ENCODE measurements around the gene RASGRP1.
A peak's percentile ranks its signal among the peaks of the same experiment; 100 is the strongest.

RASGRP1 gene

DNA sequence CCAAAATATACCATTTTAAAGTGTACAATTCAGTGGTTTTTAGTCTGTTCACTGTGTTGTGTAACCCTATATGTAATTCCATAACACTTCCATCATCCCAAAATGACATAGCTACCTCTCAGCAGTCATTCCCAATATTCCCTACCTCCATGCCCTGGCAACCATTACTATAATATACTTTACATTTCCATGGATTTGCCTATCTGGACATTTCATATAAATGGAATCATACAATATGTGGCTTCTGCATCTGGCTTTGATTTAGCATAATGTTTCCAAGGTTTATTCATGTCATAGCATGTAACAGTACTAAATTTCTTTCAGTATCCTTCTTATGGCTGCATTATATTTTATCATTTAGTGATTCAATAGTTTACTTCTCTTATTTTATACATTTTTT is 85.3 kb downstream of the RASGRP1 start:
- TF ChIP-seq ZFX (IDR thresholded peaks at IDR 0.05; ENCODE audit: borderline replicate concordance) = no peak
- TF ChIP-seq, protein P1, sequence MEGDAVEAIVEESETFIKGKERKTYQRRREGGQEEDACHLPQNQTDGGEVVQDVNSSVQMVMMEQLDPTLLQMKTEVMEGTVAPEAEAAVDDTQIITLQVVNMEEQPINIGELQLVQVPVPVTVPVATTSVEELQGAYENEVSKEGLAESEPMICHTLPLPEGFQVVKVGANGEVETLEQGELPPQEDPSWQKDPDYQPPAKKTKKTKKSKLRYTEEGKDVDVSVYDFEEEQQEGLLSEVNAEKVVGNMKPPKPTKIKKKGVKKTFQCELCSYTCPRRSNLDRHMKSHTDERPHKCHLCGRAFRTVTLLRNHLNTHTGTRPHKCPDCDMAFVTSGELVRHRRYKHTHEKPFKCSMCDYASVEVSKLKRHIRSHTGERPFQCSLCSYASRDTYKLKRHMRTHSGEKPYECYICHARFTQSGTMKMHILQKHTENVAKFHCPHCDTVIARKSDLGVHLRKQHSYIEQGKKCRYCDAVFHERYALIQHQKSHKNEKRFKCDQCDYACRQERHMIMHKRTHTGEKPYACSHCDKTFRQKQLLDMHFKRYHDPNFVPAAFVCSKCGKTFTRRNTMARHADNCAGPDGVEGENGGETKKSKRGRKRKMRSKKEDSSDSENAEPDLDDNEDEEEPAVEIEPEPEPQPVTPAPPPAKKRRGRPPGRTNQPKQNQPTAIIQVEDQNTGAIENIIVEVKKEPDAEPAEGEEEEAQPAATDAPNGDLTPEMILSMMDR (IDR thresholded peaks at IDR 0.05) = no peak

DNA sequence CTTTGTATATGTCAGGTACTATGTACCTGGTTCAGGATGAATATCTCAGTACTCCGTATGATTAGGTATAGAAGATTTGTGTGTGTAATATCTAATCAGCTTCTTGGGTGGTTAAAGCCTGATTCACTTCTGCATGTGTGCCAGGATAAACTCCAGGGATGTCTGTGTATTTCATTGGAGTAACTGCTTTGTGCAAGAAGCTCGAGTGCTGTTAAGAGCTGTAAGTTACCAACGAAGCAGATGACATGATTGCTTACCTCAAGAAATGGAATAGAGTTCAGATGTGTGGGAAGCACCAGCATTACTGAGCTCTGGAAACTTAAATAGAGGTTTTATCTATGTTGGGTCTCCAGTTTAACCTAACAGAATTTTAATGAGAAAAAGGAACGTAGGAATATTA is 87.0 kb downstream of the RASGRP1 start:
- TF ChIP-seq, protein P1 (IDR thresholded peaks at IDR 0.05) = no peak
- TF ChIP-seq ZFX (IDR thresholded peaks at IDR 0.05; ENCODE audit: borderline replicate concordance) = no peak
- no peak overlapping the region for H3K27ac ChIP-seq

More for the DNA sequence above, 85.3 kb downstream of the RASGRP1 start:
- no peak overlapping the region for H3K27ac ChIP-seq

DNA sequence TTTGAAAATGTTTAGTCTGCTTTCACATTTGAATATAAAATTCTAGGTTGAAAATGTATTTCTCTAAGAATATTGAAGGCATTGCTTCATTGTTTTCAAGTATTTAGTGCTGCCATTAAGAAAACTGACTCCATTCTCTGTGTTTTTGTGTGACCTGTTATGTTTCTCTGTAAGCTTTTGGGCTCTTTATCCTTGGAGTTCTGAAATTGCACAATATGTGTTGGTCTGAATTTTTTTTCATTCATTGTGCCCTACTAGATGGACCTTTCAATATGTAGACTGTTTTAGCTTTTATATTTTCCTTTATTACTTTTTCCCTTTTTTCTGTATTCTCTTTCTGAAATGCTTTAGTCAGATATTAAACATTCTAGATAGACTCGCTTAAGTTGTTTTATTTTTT is 88.5 kb downstream of the RASGRP1 start:
- H3K27ac ChIP-seq = no peak overlapping the region
- TF ChIP-seq ZFX (IDR thresholded peaks at IDR 0.05; ENCODE audit: borderline replicate concordance) = no peak
- TF ChIP-seq, protein P1 (IDR thresholded peaks at IDR 0.05) = no peak

DNA sequence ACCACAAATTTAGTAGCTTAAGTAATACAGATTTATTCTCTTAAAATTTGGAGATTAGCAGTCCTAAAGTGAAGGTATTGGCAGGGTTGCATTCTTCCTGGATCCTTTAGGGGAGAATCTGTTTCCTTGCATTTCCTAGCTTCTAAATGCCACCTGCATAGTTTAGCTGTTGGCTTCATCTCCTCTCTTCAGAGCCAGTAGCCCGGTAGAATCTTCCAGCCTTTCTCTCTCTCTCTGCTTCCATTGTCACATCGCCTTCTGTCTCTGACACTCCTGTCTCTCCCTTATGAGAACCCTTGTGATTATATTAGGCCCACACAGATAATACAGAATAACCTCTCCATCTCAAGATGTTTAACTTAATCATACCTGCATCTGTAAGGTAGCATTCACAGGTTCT is 89.3 kb downstream of the RASGRP1 start:
- no peak for TF ChIP-seq ZFX (IDR thresholded peaks at IDR 0.05; ENCODE audit: borderline replicate concordance)
- TF ChIP-seq, protein P1 (IDR thresholded peaks at IDR 0.05) = no peak
- H3K27ac ChIP-seq = no peak overlapping the region

DNA sequence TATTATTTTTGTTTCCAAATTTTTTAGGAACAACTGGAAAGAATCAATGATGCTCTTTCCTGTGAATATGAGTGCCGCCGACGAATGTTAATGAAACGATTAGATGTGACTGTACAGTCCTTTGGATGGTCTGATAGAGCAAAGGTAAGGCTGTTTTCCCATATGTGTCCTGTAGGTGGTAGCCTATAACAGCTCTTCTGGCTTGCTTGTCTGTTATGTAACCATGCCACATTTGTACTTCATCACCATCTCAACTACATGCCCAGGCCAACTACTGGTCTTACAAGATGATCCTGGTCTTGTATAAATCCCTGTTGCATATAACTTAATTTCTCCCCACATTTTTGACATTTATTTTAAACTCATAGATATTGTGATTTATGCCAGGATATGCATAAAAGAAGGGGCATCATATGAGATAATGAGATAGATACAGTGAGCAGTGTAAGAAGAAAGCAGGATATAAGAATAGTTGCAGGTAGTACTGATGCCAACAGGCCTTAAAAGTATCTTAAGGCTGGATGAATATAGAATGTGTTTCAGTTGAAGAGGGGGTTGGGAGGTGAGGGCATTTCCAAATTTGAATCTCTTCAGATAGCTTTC is 90.4 kb downstream of the RASGRP1 start:
- H3K27ac ChIP-seq = no peak overlapping the region
- TF ChIP-seq, protein P1 (IDR thresholded peaks at IDR 0.05) = peak; percentile 79
- no peak for TF ChIP-seq ZFX (IDR thresholded peaks at IDR 0.05; ENCODE audit: borderline replicate concordance)

DNA sequence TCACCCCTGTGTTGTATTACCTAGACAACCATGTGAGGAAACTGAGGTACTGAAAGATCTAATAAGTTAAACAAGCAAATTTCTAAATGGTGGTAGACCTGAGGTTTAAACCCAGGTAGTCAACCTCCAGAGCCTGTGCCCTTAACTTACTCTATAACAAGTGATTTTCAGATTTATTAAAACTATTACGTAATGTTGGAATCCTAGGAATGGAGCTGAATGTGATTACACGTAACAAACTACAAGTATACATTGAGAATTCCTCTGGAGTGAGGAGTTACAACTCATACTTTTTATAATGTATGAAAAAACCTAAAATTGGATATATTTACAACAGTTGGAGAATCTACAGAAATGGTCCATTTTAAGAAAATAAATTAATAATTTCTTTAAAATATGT is 92.6 kb downstream of the RASGRP1 start:
- TF ChIP-seq, protein P1 (IDR thresholded peaks at IDR 0.05) = no peak
- TF ChIP-seq ZFX (IDR thresholded peaks at IDR 0.05; ENCODE audit: borderline replicate concordance) = no peak
- no peak overlapping the region for H3K27ac ChIP-seq

DNA sequence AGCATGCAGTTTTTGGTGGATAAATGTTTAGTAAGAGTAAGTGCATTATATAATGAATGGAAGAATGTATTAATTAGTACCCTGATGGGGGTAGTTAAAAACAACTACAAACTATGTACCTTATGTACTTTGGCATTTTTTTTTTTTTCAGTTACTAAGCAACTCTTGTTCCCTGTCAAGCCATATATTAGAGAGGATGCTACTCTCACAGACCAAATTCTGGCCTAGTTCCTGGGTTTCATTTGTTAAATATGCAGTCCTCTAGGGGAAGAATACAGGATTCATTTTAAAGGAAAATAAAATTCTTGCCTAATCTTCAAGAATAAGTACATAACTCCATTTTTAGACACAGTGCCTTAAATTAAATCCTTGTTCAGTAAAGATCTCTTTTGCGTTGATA is 93.8 kb downstream of the RASGRP1 start:
- no peak overlapping the region for H3K27ac ChIP-seq
- TF ChIP-seq, protein P1 (IDR thresholded peaks at IDR 0.05) = no peak
- no peak for TF ChIP-seq ZFX (IDR thresholded peaks at IDR 0.05; ENCODE audit: borderline replicate concordance)

Data from 22Rv1 (cell line).